ENCODE data around the gene C14orf93. TPM values are rescaled to one million over a fixed set of nuclear protein-coding genes. Genes with fewer than 3 reads are reported as not detected.
"Not testable (repeated sequence)": the region's sequence is repeated elsewhere in the genome, so short reads cannot be mapped to it uniquely, and the experiment has no call there.

Gene C14orf93
- total and polyA plus RNA-seq, 9 of the 15 experiments (the other 6 are each of a cell fraction or from before 2014, with no cell fraction given), result 2.2 to 22.4 (median 16.1) TPM

DNA sequence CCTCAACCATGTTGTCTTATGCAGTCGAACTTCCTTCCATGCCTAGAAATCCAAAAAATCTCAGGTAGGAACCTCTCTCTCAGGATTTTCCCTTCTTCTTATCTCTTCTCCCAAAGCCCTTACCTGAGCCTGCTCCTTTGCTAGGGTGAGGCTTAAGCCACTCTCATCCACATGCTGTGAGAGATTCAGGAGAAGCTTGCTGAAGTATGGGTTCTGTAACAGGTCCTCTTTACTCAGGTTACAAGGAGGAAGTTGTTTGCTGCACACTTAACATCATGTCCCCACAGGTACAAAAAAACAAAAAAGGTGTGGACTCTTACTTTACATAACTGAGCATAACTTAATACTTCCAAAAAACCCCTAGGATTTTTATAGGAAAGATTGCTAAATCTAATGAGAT, 57.5 kb downstream of the C14orf93 start (continued):
- TF ChIP-seq, protein P1, sequence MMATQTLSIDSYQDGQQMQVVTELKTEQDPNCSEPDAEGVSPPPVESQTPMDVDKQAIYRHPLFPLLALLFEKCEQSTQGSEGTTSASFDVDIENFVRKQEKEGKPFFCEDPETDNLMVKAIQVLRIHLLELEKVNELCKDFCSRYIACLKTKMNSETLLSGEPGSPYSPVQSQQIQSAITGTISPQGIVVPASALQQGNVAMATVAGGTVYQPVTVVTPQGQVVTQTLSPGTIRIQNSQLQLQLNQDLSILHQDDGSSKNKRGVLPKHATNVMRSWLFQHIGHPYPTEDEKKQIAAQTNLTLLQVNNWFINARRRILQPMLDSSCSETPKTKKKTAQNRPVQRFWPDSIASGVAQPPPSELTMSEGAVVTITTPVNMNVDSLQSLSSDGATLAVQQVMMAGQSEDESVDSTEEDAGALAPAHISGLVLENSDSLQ (IDR thresholded peaks at IDR 0.05), result no peak
- no peak for TF ChIP-seq EWSR1 (IDR thresholded peaks at IDR 0.05; ENCODE audit: borderline replicate concordance, low read depth, partially characterized antibody)
- TF ChIP-seq SRSF7 (optimal IDR thresholded peaks at IDR 0.05; ENCODE audit: low read depth, low read length), result no peak
- TF ChIP-seq NONO (IDR thresholded peaks at IDR 0.05; ENCODE audit: low read depth in 2 of 2, low read length in 1 of 2), result no peak
- no peak for TF ChIP-seq SIN3B (IDR thresholded peaks at IDR 0.05; ENCODE audit: low read depth)

DNA sequence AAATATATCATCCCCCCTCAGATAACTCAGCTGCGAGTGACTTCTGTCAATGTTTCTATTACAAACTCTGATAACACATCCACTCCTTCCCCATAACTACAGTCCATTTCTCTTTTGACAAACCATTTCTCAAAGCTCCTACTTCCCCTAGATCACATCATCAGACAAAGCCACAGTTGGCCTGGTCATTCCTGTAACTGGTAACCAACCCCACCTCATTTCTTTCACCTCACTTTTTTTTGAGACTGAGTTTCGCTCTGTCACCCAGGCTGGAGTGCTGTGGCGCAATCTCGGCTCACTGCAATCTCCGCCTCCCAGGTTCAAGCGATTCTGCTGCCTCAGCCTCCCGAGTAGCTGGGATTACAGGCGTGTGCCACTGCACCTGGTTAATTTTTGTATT, 58.1 kb downstream of the C14orf93 start:
- FAIRE-seq; H3K4me2 ChIP-seq (ENCODE audit: insufficient read depth, low read length); H3K4me3 ChIP-seq; BruUV-seq (replicated peaks); H3K4me1 ChIP-seq (replicated peaks in 1 of 2; ENCODE audit: control insufficient read depth in 2 of 2, insufficient read depth in 2 of 2, low read length in 2 of 2); H2AFZ ChIP-seq (ENCODE audit: low read depth, low read length); H3K9me3 ChIP-seq (replicated peaks; ENCODE audit: control insufficient read depth, insufficient read depth, low read depth, low read length); H3K9ac ChIP-seq (ENCODE audit: insufficient read depth in 1 of 2, low read depth in 2 of 2, low read length in 2 of 2); H4K20me1 ChIP-seq (replicated peaks; ENCODE audit: control insufficient read depth, insufficient read depth, low read length); H3K9me1 ChIP-seq (ENCODE audit: control insufficient read depth, insufficient read depth, low read length); CTCF ChIA-PET (ENCODE audit: low intra/inter-chr PET ratio); in situ Hi-C loops (cut with MboI); intact Hi-C loops (cut with micrococcal nuclease); H3K27me3 ChIP-seq (ENCODE audit: control insufficient read depth in 2 of 2, insufficient read depth in 2 of 2, low read length in 2 of 2): not testable (repeated sequence)
- Histone ChIP-seq H3K36me3 (ENCODE audit: control insufficient read depth, insufficient read depth, low read length) (peaks cover 54% of the 10 kb centered on the region), H3K79me2 (ENCODE audit: control insufficient read depth, insufficient read depth, low read length) (peaks cover 13% of the 10 kb centered on the region), H3K27ac (ENCODE audit: extremely low read depth, low read depth, low read length) (peak overlapping the region; percentile 56; the same call in 1 of the 3 replicates)
- ATAC-seq, result peak; percentile 25
- POLR2A ChIA-PET, result interaction anchor here (0.8 to 1.1 kb wide), 2 partner anchors 12 to 21 kb away, joined by 3 read pairs; no protein-coding TSS in a partner anchor
- 31% methylated on average over 8 of the region's 8 CpGs for WGBS (ENCODE audit: insufficient coverage, low coverage, missing lambda C conversion rate)
- peak in 1 of 4 experiments; percentile 38 for DNase-seq (ENCODE audit: extremely low read depth in 1 of 4, low spot score in 3 of 4)
- peak; percentile 69 for TF ChIP-seq ARID1B (IDR thresholded peaks at IDR 0.05)
- TF ChIP-seq MEIS2 (IDR thresholded peaks at IDR 0.05; ENCODE audit: partially characterized antibody), result peak; percentile 81
- 0 out of 2 replicates have a peak, but pooled peaks have one; percentile 48 for TF ChIP-seq SMARCE1 (IDR thresholded peaks at IDR 0.05)
- peak; percentile 40 to 44; a peak in 2 of 4 replicates for TF ChIP-seq TRIM24 (IDR thresholded peaks at IDR 0.05)
- TF ChIP-seq, protein P2, sequence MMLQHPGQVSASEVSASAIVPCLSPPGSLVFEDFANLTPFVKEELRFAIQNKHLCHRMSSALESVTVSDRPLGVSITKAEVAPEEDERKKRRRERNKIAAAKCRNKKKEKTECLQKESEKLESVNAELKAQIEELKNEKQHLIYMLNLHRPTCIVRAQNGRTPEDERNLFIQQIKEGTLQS (IDR thresholded peaks at IDR 0.05), result peak; percentile 60
- TF ChIP-seq, protein P2 (CRISPR knock-in tag; conservative IDR thresholded peaks at IDR 0.05), result not testable (repeated sequence)
- peak; percentile 77 for TF ChIP-seq MAFG (tag; conservative IDR thresholded peaks at IDR 0.05)
- peak; percentile 55; the same call in 1 of the 2 replicates for TF ChIP-seq CREM (IDR thresholded peaks at IDR 0.05; ENCODE audit: low read depth)
- TF ChIP-seq, protein P3, sequence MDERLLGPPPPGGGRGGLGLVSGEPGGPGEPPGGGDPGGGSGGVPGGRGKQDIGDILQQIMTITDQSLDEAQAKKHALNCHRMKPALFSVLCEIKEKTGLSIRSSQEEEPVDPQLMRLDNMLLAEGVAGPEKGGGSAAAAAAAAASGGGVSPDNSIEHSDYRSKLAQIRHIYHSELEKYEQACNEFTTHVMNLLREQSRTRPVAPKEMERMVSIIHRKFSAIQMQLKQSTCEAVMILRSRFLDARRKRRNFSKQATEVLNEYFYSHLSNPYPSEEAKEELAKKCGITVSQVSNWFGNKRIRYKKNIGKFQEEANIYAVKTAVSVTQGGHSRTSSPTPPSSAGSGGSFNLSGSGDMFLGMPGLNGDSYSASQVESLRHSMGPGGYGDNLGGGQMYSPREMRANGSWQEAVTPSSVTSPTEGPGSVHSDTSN (CRISPR knock-in tag; IDR thresholded peaks at IDR 0.05; ENCODE audit: low read depth), result not testable (repeated sequence)
- TF ChIP-seq, protein P3 (tag; conservative IDR thresholded peaks at IDR 0.05; ENCODE audit: low read depth), result peak; percentile 87
- TF ChIP-seq HDAC1 (IDR thresholded peaks at IDR 0.05), result peak in 1 of 2 experiments; percentile 73; a peak in 2 of 4 replicates
- TF ChIP-seq BACH1 (tag; IDR thresholded peaks at IDR 0.05), result peak; percentile 46; the same call in 1 of the 2 replicates
- peak; percentile 46; the same call in 1 of the 2 replicates for TF ChIP-seq ZEB2 (IDR thresholded peaks at IDR 0.05)
- peak; percentile 82 for TF ChIP-seq DPF2 (IDR thresholded peaks at IDR 0.05)
- peak; percentile 84 to 88 for TF ChIP-seq KDM1A (IDR thresholded peaks at IDR 0.05)
